HT1080 (cell line): ENCODE results near the gene CSAD. TPM values are rescaled to one million over a fixed set of nuclear protein-coding genes. Genes with fewer than 3 reads are reported as not detected.
"Not testable (repeated sequence)": the region's sequence is repeated elsewhere in the genome, so short reads cannot be mapped to it uniquely, and the experiment has no call there.

Source experiments
- DNase-seq: peaks from one replicate; pipeline ENCODE4 v3.0.0-alpha.2; 2015; ENCODE audit warnings: low read depth
- total RNA-seq: library from RNA; depleted of rRNA; stranded (reverse); fragments of >200 nt; shearing (Covaris generic); gene quantifications from 2 replicates; pipeline ENCODE4 v1.2.3, GENCODE V29; 2014

The CSAD gene
- total RNA-seq, 1 experiment from 2014 or later = 3.1 TPM

DNA sequence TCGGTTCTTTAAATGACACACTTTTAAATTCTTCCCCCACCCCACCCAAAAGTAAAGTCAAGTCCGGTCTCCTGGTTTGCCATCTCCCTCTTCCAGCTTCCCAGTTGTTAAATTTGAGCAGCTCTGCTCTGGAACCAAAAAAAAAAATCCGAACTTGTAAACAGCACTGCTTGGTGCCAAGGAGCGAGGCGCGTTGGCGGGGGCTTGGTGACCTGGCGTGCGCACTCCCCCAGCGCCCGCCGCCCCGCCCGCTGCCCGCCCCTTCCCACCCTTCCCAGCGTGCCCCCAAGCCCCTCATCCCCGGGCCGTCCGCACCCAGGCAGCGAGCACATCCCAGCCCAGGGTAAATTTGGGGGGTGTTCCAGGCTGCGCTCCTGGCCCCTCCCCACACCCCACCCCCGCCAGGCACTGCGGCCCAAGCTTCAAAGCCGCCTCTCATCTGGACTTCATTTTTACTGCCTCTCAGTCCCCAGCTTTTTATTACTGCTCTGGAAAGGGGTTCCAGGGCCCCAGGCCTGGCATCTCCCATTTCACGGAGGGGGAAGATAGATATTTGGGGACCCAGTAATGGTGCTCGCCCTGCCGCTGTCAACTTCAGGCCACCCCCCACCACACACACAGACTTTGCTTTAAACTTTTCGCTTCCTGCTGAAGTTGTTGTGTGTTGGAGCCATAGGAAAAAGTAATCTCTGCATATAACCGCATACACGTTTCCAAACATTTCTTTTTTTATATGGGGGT is 38.0 kb upstream of the CSAD start:
- DNase-seq = no peak

DNA sequence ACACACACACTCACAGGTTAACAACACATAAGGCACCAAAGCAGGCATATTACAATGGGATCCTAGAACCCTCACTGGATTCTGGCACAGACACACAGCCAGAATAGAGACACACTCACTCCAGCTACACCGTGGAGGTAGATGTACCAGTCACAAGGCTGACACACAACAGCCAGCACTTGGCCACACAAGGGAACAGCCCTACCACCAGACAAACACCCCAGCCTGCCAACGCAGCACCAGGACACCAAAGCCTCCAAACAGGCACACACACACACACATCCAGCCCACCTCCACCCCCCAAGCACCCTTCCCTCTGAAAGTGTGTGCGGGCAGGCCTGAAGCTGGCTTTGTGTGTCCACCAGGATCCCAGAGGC is 37.2 kb upstream of the CSAD start:
- no peak for DNase-seq

DNA sequence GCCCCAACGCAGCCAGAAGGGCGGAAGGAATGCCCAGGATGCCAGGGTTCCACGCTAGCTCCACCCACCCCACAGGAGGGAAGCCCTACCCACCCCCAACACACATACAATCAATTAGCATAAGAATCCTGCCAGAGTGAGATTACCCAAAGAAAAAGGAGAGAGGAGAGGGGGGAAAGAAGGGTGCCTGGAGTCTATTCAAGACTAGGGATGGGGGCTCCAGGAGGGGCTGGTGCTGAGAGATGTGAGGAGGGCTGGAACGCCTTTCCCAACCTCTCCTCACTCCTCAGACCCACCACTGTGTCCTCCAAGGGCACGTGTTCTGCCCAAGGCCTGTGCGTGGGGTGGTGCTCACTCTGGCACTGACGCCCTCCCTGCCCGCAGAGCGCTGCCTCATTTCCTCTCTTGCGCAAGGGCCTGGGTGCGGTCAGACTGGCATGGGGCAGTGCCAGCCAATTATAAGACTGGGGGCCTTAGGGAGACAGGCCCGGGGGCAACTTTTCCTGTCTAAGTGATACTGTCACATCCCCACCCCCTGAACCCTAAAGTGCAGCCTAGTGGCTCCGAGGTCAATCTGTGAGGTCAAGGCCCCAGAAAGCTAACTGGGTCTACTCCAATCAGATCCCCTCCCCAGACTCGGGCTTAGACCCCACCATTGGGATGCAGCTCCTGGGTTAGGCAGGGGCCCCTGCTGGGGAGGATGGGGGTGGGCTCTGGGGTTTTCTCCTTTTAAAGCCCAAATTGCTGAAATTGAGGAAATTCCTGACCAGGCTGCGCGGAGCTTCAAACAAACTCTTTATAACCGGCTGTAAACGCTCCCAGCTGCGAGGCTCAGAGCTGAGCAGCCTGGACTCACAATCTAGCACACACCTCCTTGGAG is 36.6 kb upstream of the CSAD start:
- DNase-seq = peak; percentile 81

DNA sequence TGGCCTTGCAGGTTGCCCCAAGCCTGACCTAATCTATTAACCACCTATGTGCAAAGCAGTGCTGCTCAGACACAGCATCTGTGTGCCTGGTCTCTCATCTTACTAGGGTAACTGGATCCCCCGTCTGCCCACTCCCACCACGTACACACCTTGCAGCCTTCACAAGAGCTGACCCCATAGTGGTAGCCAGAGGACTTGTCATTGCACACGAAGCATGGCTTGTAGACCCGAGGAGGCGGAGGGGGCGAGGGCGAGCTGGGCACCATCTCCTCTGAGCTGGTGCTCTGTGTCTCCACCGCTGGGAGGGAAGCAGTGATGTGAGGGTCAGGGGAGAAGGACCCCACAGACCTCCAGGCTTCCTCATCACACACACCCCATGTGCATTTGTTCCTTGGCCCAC is 34.8 kb upstream of the CSAD start:
- DNase-seq = no peak

DNA sequence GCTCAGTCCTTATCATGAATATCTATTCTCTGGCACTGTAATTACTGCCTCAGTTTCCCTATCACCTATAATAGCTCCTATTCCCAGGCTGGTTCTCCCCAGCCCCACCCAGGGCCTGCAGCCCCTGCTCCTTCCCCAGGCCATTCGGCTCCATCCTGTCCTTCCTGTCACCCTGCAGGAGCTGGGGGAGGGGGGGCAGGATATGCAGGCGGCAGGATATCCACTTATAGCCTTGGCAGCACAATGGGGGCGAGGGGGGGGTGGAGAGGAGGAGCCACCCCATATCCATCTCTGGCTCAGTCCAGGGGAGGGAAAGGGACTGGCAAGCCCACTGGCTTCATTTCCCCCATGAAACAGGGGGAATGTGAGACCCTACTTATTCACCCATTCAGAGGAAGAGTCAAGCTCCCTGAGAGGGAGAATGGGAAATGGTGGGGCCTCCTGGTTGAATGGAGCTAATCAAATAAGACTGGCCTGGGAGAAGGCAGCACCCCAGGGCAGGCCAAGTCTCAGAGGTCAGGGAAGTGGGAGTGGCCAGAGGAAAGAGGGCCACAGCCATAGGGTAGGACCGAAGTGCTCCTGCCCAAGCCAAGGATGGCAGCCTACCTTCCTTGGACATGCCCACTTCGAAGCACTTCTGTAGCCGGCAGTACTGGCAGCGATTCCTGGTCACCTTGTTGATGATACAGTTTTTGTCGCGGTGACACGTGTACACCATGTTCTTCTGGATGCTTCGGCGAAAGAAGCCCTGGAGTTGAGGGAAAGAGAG is 34.1 kb upstream of the CSAD start:
- DNase-seq = no peak

DNA sequence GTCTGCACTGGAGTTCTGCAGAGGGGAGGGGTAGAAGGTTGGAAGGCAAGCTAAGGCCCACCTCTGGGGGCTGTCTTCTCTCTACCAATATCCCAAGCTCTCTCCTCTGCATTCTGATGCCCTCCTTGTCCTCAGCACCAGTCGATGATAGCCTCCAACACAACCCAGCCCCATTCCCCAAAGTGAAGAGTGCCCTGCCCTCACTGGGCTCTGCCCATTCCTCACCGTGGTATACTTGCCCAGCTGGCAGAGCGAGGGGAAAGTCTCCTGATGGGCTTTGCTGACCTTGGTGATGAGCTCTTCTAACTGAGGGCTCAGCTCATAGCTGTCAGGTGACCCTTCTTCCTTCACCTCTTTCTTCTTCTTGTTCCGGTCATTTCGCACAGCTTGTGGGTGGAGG is 33.5 kb upstream of the CSAD start:
- DNase-seq = no peak

DNA sequence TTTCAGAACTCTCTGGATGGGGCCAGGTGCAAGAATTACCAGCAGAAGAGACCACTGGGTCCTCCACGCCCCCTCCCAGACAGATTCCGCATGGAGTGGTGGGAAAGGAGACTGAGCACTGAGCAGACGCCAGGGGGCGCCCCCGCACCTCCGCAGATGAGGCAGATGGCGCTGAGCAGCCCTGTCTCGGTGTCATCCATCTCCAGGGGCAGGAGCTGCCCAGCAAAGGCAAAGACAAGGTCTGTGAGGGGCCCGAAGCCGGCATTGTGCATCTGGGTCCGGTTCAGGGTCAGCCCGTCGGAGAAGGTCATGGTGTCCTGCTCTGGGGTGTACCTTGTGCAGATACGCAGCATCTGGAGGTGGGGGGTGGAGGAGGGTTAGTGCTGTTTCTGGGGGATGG is 32.6 kb upstream of the CSAD start:
- peak; percentile 68 for DNase-seq

DNA sequence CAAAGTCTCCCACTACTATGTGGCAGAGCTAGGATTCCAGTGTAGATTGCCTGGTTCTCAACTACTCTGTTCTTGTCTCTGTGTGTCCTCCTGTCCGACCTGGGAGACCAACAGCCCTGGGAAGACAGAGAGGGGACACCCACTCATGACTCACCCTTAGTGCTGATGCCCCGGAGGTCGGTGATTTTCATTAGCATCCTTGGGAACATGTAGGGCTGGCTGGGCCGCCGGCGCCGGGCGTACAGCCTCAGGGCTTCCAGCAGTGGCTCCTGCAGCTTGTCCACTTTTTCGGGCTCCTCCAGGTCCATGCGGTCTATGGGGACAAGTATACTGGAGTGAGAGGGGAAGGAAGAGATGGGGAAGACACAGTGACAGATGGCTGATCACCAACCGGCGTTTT is 32.2 kb upstream of the CSAD start:
- DNase-seq = no peak

DNA sequence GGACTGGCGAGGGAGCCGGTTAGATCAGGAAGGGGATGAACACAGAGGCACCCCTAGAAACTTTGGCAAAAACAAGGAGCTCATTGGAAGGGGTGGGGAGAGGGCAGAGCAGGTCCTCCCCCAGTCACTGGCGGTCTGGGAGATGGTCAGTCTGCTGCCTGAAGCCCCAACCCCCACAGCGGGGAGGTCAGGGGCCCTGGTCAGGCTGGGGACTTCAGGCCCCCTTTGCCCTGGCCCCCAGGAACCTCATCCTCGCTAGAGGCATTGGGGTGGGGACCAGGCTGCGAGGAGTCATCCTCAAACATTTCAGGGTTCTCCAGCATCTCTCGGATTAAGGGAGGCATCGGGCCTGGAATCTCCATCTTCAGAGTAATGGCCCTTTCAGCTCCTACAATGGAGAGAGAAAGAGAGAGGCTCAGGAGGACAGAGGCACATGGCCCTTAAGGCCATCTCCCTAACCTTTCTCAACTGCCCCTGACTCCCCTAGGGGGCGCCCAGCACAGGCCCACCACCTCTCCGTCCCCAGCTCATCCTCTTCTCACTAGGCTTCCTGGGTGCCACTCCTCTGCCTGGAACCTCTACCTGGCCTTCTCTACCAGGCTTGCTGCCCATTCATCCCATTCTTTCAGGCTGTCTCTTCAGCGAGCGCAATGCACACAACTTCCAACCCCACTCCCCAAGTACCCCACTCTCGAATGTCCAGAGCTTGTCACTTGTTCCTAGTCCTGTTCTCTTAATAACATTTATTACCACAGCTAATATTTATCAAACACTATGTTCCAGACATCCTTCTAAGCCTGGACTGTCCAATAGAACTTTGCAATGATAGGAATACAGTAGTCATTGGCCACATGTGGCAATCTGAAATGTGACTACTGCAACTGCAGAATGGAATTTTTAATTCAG is 31.0 kb upstream of the CSAD start:
- DNase-seq = no peak

DNA sequence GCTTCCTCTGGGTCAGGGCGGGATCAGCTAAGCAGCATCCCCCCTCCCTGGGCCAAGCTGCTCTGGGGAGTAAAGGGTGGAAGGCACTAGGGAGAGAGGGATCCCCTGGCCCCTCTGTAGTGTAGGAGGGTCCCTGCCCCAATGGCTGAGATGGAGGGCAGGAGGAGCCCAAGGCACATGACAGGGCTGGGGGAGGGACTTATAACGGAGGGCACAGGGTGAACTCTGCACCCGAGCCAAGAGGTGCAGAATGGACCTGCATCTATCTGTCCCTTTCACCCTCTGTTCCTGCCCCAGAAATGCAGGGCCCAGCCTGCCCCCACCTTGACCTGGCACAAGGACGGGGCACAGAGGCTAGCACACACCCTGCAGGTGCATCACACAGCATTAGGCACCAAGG is 30.1 kb upstream of the CSAD start:
- DNase-seq = no peak

DNA sequence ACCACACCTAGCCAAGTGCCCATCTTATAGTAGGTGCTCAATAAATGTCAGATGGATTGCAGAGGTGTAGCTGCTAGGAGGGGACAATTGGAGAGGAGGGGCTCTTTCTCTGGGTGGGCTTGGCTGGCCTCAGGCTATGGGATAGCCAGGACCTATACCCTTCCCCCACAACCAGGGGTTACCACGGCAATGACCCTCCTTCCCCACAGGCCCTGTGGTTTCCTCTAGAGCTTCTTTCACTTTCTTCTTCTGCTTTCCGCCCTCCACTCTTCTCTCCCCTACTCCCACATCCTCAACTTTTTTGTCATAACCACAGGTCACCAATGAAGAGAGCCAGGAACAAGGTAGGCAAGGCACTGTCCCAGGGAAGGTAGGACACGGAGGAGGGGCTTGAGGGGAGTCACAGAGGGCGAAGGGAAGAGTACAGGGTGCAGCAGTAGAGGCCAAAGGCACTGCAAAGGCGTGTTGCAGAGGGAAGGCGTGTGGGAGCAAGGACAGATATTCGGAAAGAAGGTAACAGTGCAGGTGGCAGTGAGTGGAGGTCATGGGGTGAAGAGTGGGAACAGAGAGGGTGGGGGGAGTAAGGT is 28.2 kb upstream of the CSAD start:
- no peak for DNase-seq

DNA sequence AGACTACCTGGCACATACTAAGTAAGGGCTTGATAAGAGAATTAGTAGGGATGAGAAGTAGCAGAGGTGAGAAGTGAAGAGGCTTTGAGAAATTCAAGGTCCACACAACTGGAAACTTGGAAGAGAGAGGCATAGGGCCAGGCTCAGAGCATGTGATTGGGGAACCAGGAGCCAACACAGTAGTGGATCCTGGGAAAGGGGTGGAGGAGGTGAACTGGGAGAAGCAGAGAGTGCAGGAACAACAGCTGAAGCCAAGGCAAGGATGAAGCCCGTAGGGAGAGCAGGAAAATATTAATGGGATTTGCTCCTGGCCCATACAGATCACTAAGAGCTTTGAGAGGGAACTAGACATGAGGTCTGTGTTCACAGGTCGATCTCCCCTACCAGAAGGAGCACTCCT is 27.7 kb upstream of the CSAD start:
- no peak for DNase-seq

DNA sequence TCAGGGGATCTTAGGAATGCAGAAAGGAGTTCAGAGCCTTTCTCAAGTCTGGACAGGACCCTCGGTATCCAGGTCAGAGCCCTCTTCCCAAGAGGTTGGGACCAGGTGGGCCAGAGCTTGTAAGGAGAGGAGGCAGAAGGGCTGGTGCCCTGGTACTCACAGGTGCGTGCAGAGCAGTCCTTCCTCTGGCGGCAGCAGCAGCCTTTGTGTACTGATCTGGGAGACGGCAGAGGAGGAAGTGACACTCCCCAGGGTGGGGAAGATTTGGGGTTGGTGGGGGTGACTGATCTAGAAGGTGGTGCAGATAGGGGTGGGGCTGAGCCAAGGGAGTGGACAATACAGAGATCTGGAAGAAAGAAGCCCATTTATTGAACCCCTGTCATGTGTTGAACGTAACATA is 26.3 kb upstream of the CSAD start, which contains the start of gene ITGB7:
Gene ITGB7 (minus strand): TSS at position 210 of the 400 bp plus-strand sequence. CDS start 6,808 bp downstream, outside the sequence.
- no peak for DNase-seq

DNA sequence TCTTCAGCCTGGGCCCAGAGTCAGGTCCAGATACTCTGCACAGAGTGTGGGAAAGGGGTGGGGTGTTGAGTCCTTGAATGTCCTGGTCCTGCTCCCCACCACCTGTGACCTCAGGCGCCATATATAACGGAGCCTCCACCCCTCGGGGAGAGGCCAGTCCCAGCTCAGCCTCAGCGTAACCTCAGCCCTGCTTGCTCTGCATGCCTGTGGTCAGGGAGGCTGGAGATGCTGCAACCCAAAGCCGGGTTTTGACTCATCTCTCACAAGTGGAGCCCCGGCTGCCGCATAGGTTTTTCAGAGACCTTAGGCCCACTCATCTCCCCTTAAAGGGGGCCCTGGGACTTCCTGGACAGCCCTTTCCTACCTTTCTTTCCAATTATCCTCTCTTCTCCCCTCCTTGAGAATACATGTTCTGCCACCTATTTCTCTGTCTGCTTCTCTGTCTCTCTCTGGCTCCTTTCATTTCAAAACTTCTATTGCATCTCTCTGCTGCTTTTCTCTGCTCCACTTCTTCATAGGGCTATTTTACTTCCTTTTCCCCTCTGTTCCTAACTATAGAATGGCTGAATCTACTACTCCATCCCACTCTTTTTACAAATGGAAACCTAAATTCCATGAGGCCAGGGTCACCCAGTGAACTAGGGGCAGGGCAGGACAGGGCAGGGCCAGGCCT is 25.2 kb upstream of the CSAD start:
- peak; percentile 81 for DNase-seq

DNA sequence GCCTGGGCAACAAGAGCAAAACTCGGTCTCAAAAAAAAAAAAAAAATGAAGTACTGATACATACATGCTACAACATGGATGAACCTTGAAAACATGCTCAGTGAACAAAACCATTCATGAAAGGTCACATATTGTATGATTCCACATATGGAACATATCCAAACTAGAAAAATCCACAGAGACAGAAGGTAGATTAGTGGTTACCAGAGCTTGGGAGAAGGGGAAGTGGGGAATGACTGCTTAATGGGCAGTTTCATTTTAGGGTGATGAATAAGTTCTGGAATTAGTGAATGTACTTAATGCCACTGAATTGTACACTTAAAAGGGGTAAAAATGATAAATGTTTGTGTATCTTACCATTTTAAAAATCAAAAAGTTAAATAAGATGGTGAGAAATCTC is 23.6 kb upstream of the CSAD start:
- DNase-seq = no peak

DNA sequence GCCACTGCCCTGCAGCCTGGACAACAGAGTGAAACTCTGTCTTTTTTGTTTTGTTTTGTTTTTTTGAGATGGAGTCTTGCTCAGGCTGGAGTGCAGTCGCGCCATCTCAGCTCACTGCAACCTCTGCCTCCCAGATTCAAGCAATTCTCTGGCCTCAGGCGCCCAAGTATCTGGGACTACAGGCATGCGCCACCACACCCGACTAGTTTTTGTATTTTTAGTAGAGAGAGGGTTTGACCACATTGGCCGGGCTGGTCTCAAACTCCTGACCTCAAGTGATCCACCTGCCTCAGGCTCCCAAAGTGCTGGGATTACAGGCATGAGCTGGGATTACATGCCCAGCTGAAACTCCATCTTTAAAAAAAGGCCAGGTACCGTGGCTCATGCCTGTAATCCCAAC is 21.6 kb upstream of the CSAD start:
- not testable (repeated sequence) for DNase-seq

DNA sequence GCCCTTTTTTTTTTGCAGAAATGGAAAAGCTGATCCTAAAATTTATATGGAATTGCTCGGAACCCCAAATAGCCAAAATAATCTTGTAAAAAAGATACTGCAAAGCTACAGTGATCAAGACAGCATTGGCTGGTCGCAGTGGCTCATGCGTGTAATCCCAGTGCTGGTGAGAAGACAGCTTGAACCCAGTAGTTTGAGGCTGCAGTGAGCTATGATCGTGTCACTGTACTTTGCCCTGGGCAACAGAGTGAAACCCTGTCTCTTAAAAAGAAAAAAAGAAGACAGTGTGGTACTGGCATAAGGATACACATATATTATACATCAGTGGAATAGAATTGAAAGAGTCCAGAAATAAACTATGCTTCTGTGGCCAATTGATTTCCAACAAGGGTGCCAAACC is 20.9 kb upstream of the CSAD start:
- DNase-seq = no peak

DNA sequence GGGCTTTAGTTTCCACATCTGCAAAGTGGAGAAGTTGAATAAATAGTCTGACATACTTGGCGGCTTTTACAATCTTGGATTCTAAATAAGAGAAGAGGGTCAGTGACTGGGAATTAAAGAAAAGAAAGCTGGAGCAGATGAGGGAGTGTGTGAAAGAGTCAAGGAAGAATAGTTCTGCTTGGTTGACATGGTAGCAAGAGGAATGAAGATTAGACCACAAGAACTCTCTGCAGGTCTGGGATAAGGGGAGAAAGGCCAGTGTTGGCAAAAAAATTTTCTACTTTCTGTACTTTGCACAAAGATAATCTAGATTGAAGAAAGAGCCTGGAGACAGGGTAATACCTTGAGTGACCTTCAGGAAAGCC is 20.4 kb upstream of the CSAD start:
- no peak for DNase-seq

DNA sequence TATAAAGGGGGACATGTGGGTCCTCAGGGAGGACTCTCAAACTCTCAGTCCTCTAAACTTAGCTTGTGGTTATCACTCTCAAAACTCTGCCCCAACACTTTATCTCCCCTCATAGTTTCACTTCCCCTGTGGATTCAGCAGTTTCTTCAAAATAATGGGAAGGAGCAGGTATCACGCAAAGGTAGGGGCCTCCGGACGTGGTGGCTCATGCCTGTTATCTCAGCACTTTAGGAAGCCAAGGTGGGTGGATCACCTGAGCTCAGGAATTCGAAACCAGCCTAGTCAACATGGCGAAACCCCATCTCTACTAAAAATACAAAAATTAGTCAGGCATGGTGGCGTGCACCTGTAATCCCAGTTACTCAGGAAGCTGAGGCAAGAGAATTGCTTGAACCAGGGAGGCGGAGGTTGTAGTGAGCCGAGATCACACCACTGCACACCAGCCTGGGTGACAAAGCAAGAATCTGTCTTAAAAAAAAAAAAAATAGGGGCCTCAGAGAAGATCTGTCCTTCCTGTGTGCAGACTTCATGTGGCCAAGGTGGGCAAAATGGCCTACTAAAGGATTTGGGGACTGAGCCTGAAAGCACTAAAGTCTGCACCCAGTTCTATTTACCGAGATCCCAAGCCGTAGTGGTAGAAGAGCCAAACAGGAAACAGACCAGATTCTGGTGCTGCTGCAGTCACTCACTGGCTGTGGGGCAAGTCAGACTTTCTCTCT is 19.9 kb upstream of the CSAD start:
- no peak for DNase-seq
